Activated B cell treated with CpG ODN at 0.5 μM for 24 hours (primary cell): ENCODE results near the gene DSCAM. TPM values are rescaled to one million over a fixed set of nuclear protein-coding genes. Genes with fewer than 3 reads are reported as not detected.

Experiments used
- ATAC-seq: fragments of 200-7000 bp; cut with Tn5 transposase; one replicate; pipeline ENCODE4 v1.10.0; 2021; ENCODE audit warnings: low read depth, mild to moderate bottlenecking, moderate library complexity
- CTCF ChIA-PET: fragments of 350-600 bp; sonication (Branson Sonifier 250); formaldehyde crosslinking; loops from one replicate; lab custom pipeline; 2021; ENCODE audit warnings: antibody characterized with exemption; lab: Charles Lee
- POLR2A ChIA-PET: fragments of 350-600 bp; sonication (Branson Sonifier 250); formaldehyde crosslinking; loops from one replicate; lab custom pipeline; 2021; ENCODE audit warnings: antibody characterized with exemption; lab: Charles Lee
- DNase-seq: peaks from one replicate; pipeline ENCODE4 v3.0.0; 2022
- H3K27ac Mint-ChIP-seq: one replicate; pipeline ENCODE4 v1.8.0; 2020; ENCODE audit warnings: mixed read lengths
- H3K27me3 Mint-ChIP-seq: one replicate; pipeline ENCODE4 v1.8.0; 2021; ENCODE audit warnings: mixed read lengths
- H3K36me3 Mint-ChIP-seq: one replicate; pipeline ENCODE4 v1.8.0; 2021; ENCODE audit warnings: low read depth, mixed read lengths
- H3K4me1 Mint-ChIP-seq: one replicate; pipeline ENCODE4 v1.8.0; 2021; ENCODE audit warnings: mixed read lengths
- H3K4me3 Mint-ChIP-seq: one replicate; pipeline ENCODE4 v1.8.0; 2020; ENCODE audit warnings: mild to moderate bottlenecking, mixed read lengths
- H3K9me3 Mint-ChIP-seq: one replicate; pipeline ENCODE4 v1.8.0; 2020; ENCODE audit warnings: mixed read lengths
- CTCF ChIP-seq: fragments of 200-600 bp; IDR thresholded peaks from one replicate; pipeline ENCODE4 v1.8.0; 2022; ENCODE audit warnings: antibody characterized with exemption, mild to moderate bottlenecking
- intact Hi-C: fragments of 100-400 bp; cut with micrococcal nuclease; formaldehyde crosslinking; loops from one replicate; pipeline ENCODE4 v1.15.1; 2024
- total RNA-seq: library from RNA; stranded (reverse); gene quantifications from 2 replicates; pipeline ENCODE4 v1.2.3, GENCODE V29; 2022

The DSCAM gene
- total RNA-seq, 1 donor from 2014 or later, result not detected

GRCh38 chr21:40564318-40564717 is 282.6 kb downstream of the DSCAM start:
- intact Hi-C loops, result no loop called here
- Mint-ChIP-seq H3K4me3 (no peak overlapping the region), H3K4me1 (no peaks in the 10 kb centered on the region), H3K36me3 (no peaks in the 10 kb centered on the region), H3K27me3 (no peaks in the 10 kb centered on the region), H3K27ac (no peak overlapping the region), H3K9me3 (peaks cover 5% of the 10 kb centered on the region)
- CTCF ChIA-PET, result no interaction called here
- DNase-seq (no peak), ATAC-seq (no peak)
- TF ChIP-seq CTCF, result no peak
- POLR2A ChIA-PET, result no interaction called here

- Mint-ChIP-seq H3K4me1 (no peaks in the 10 kb centered on the region), H3K9me3 (peaks cover 5% of the 10 kb centered on the region), H3K27me3 (no peaks in the 10 kb centered on the region), H3K27ac (no peak overlapping the region), H3K4me3 (no peak overlapping the region), H3K36me3 (no peaks in the 10 kb centered on the region)
- intact Hi-C loops, result no loop called here
- POLR2A ChIA-PET, result no interaction called here
- TF ChIP-seq CTCF, result no peak
- ATAC-seq (no peak), DNase-seq (no peak)
- CTCF ChIA-PET, result no interaction called here
These were observed 283.1 kb downstream of the DSCAM start for GRCh38 chr21:40563900-40564299.

GRCh38 chr21:40562242-40563002 is 284.5 kb downstream of the DSCAM start:
- ChIA-PET POLR2A (no interaction called here), CTCF (interaction anchor here (0.6 kb wide), 1 partner anchor 571 kb away, joined by 3 read pairs; no protein-coding TSS in a partner anchor)
- intact Hi-C loops, result no loop called here
- DNase-seq (no peak), ATAC-seq (no peak)
- TF ChIP-seq CTCF, result no peak
- Mint-ChIP-seq H3K4me3 (no peak overlapping the region), H3K36me3 (no peaks in the 10 kb centered on the region), H3K27ac (no peak overlapping the region), H3K9me3 (peaks cover 7% of the 10 kb centered on the region), H3K27me3 (no peaks in the 10 kb centered on the region), H3K4me1 (no peaks in the 10 kb centered on the region)

- TF ChIP-seq CTCF, result no peak
- CTCF ChIA-PET, result no interaction called here
- POLR2A ChIA-PET, result no interaction called here
These were observed 290.5 kb downstream of the DSCAM start for GRCh38 chr21:40556442-40556968.

GRCh38 chr21:40555021-40555528 is 291.9 kb downstream of the DSCAM start:
- intact Hi-C loops, result no loop called here
- no peak overlapping the region for H3K4me3 Mint-ChIP-seq
- ATAC-seq, result no peak

More at GRCh38 chr21:40556442-40556968, 290.5 kb downstream of the DSCAM start:
- H3K4me3 Mint-ChIP-seq, result no peak overlapping the region
- no peaks in the 10 kb centered on the region for H3K36me3 Mint-ChIP-seq
- no peaks in the 10 kb centered on the region for H3K27me3 Mint-ChIP-seq
- intact Hi-C loops, result no loop called here
- no peak overlapping the region for H3K27ac Mint-ChIP-seq
- H3K9me3 Mint-ChIP-seq, result peaks cover 8% of the 10 kb centered on the region
- DNase-seq (no peak), ATAC-seq (no peak)
- H3K4me1 Mint-ChIP-seq, result no peaks in the 10 kb centered on the region

More at GRCh38 chr21:40555021-40555528, 291.9 kb downstream of the DSCAM start:
- H3K4me1 Mint-ChIP-seq, result no peaks in the 10 kb centered on the region
- DNase-seq, result no peak
- no peak for TF ChIP-seq CTCF
- H3K36me3 Mint-ChIP-seq, result no peaks in the 10 kb centered on the region
- H3K27me3 Mint-ChIP-seq, result no peaks in the 10 kb centered on the region
- POLR2A ChIA-PET, result no interaction called here
- H3K27ac Mint-ChIP-seq, result no peak overlapping the region
- peaks cover 10% of the 10 kb centered on the region for H3K9me3 Mint-ChIP-seq
- CTCF ChIA-PET, result no interaction called here
